AG04450 (cell line): Measurements from ENCODE around the gene MALRD1. TPM values are rescaled to one million over a fixed set of nuclear protein-coding genes. Genes with fewer than 3 reads are reported as not detected.
A peak's percentile ranks its signal among the peaks of the same experiment; 100 is the strongest.

Experiments used
- CTCF ChIA-PET: fragments of 300-600, 350-600 bp; formaldehyde crosslinking; extraction: SDS; loops from one replicate; lab custom pipeline; 2022; ENCODE audit warnings: antibody characterized with exemption, inconsistent platforms; lab: Charles Lee
- POLR2A ChIA-PET: fragments of 350-600 bp; formaldehyde crosslinking; extraction: SDS; loops from one replicate; lab custom pipeline; 2021; ENCODE audit warnings: antibody characterized with exemption, inconsistent platforms; lab: Yijun Ruan, JAX
- DNase-seq: peaks from one replicate; pipeline ENCODE4 v3.0.0-alpha.2; 2011; ENCODE audit warnings: low read depth, low spot score
- H3K27ac ChIP-seq: one replicate; pipeline ENCODE4 v1.5.1; 2012; ENCODE audit warnings: low read depth, low read length, control low read depth
- H3K27me3 ChIP-seq: one replicate; pipeline ENCODE4 v1.6.0; 2012; ENCODE audit warnings: low read length; ENCODE audit not compliant: control insufficient read depth, insufficient read depth
- H3K4me3 ChIP-seq: 2 replicates; pipeline ENCODE4 v1.5.1; 2011; ENCODE audit warnings: mild to moderate bottlenecking, low read depth, low read length, control low read depth
- H3K9me3 ChIP-seq: 2 replicates; pipeline ENCODE4 v1.5.1; 2012; ENCODE audit warnings: low read length; ENCODE audit not compliant: control insufficient read depth, insufficient read depth
- CTCF ChIP-seq: IDR thresholded peaks from 2 replicates; pipeline ENCODE4 v1.5.1; 2011; ENCODE audit warnings: low read depth, low read length, control low read depth, inconsistent platforms
- polyA plus RNA-seq: library from polyadenylated mRNA; depleted of rRNA; stranded (reverse); fragments of >200 nt; gene quantifications from 2 replicates; pipeline ENCODE4 v1.2.3, GENCODE V29; 2011

MALRD1 gene
- polyA plus RNA-seq, 1 experiment: 2.4 TPM

- Histone ChIP-seq H3K27ac (no peak overlapping the region), H3K9me3 (no peaks in the 10 kb centered on the region), H3K27me3 (no peaks in the 10 kb centered on the region), H3K4me3 (no peak overlapping the region)
- CTCF ChIA-PET: no interaction called here
- no peak for TF ChIP-seq CTCF
- no peak for DNase-seq
- POLR2A ChIA-PET: no interaction called here
Measured at GRCh38 chr10:19096501-19097073, 48.0 kb downstream of the MALRD1 start.

- no peak for TF ChIP-seq CTCF
- CTCF ChIA-PET: no interaction called here
- no peak for DNase-seq
Measured at GRCh38 chr10:19097151-19097550, 48.5 kb downstream of the MALRD1 start.

GRCh38 chr10:19098803-19099202 lies 50.2 kb downstream of the MALRD1 start:
- H3K4me3 ChIP-seq: no peak overlapping the region
- POLR2A ChIA-PET: no interaction called here
- DNase-seq: no peak
- no peak overlapping the region for H3K27ac ChIP-seq
- TF ChIP-seq CTCF: no peak
- no peaks in the 10 kb centered on the region for H3K27me3 ChIP-seq
- CTCF ChIA-PET: no interaction called here
- no peaks in the 10 kb centered on the region for H3K9me3 ChIP-seq

More at GRCh38 chr10:19097151-19097550, 48.5 kb downstream of the MALRD1 start:
- H3K27me3 ChIP-seq: no peaks in the 10 kb centered on the region
- H3K27ac ChIP-seq: no peak overlapping the region
- H3K9me3 ChIP-seq: no peaks in the 10 kb centered on the region
- POLR2A ChIA-PET: no interaction called here
- no peak overlapping the region for H3K4me3 ChIP-seq

- POLR2A ChIA-PET: no interaction called here
- no peak overlapping the region for H3K4me3 ChIP-seq
- CTCF ChIA-PET: no interaction called here
- no peak for DNase-seq
- H3K27ac ChIP-seq: no peak overlapping the region
- no peak for TF ChIP-seq CTCF
- H3K9me3 ChIP-seq: no peaks in the 10 kb centered on the region; the same call in 1 of the 2 replicates
- no peaks in the 10 kb centered on the region for H3K27me3 ChIP-seq
Measured at GRCh38 chr10:19107406-19107805, 58.8 kb downstream of the MALRD1 start.

GRCh38 chr10:19111501-19112267 lies 63.1 kb downstream of the MALRD1 start:
- Histone ChIP-seq H3K27ac (no peak overlapping the region), H3K27me3 (no peaks in the 10 kb centered on the region), H3K9me3 (no peaks in the 10 kb centered on the region; the same call in 1 of the 2 replicates), H3K4me3 (no peak overlapping the region)
- TF ChIP-seq CTCF: no peak
- ChIA-PET POLR2A (no interaction called here), CTCF (interaction anchor here (0.6 kb wide), 1 partner anchor 689 kb away, joined by 3 read pairs; no protein-coding TSS in a partner anchor)
- peak; percentile 16 for DNase-seq
